Measurements from ENCODE around the gene MYH10.

The MYH10 gene

DNA sequence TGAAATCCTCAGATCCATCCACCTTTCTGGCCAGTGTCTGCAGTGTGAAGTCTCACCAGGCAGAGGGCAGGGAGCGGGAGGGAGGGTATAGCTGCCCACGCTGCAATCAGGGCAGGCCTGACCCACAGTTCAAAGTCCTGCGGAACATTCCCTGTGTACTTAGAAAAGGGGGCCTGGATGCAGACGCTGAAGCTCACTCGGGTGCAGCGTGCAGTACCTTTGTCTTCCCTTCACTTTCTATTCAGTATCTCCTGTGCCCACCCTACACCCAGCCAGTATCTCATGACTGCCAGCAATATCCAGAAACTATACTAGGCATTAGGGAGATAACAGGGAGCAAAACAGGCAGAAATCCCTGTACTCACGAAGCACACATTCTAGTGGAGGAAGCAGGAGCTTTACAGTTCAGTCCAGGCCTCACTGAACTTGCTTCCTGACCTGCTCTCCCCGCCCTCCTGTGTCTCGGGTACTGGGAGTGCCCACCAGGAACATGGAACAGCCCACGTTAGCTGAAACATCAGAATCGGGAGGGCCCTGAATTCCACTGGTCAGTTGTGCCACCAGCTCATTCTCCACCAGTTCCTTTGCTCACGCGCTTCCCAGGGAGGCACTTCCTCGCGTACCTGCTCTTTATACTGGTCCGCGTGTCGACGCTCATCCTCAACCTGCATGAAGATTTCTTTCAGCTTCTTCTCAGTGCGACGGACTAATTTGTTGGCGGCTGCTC lies 152.6 kb downstream of the MYH10 start:
- Histone ChIP-seq H3K79me2 (ENCODE audit: insufficient read depth, low read length) (no peaks in the 10 kb centered on the region), H3K36me3 (ENCODE audit: insufficient read depth, low read length) (peaks cover 100% of the 10 kb centered on the region), H3K9ac (ENCODE audit: low read depth, low read length) (no peak overlapping the region), H3K27me3 (ENCODE audit: insufficient read depth, low read length, poor library complexity) (no peaks in the 10 kb centered on the region), H3K4me3 (ENCODE audit: low read depth in 1 of 2, low read length in 2 of 2) (no peak overlapping the region), H3K4me2 (ENCODE audit: insufficient read depth, low read length) (no peak overlapping the region), H4K20me1 (ENCODE audit: insufficient read depth, low read length) (peaks cover 13% of the 10 kb centered on the region; the same call in 1 of the 2 replicates), H3K9me3 (ENCODE audit: insufficient read depth, low read length, severe bottlenecking) (no peaks in the 10 kb centered on the region), H2AFZ (ENCODE audit: low read depth, low read length) (no peak overlapping the region), H3K27ac (ENCODE audit: low read length) (no peak overlapping the region), H3K4me1 (ENCODE audit: insufficient read depth, low read length) (no peaks in the 10 kb centered on the region)
- DNase-seq (no peak), ATAC-seq (ENCODE audit: insufficient read depth, low read depth) (no peak)
- no peak for TF ChIP-seq EZH2 (IDR thresholded peaks at IDR 0.05; ENCODE audit: borderline replicate concordance, low read depth, low read length, severe bottlenecking)
- TF ChIP-seq, protein P1, sequence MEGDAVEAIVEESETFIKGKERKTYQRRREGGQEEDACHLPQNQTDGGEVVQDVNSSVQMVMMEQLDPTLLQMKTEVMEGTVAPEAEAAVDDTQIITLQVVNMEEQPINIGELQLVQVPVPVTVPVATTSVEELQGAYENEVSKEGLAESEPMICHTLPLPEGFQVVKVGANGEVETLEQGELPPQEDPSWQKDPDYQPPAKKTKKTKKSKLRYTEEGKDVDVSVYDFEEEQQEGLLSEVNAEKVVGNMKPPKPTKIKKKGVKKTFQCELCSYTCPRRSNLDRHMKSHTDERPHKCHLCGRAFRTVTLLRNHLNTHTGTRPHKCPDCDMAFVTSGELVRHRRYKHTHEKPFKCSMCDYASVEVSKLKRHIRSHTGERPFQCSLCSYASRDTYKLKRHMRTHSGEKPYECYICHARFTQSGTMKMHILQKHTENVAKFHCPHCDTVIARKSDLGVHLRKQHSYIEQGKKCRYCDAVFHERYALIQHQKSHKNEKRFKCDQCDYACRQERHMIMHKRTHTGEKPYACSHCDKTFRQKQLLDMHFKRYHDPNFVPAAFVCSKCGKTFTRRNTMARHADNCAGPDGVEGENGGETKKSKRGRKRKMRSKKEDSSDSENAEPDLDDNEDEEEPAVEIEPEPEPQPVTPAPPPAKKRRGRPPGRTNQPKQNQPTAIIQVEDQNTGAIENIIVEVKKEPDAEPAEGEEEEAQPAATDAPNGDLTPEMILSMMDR (IDR thresholded peaks at IDR 0.05; ENCODE audit: borderline replicate concordance, extremely low read depth, low read length, poor library complexity, severe bottlenecking): no peak

DNA sequence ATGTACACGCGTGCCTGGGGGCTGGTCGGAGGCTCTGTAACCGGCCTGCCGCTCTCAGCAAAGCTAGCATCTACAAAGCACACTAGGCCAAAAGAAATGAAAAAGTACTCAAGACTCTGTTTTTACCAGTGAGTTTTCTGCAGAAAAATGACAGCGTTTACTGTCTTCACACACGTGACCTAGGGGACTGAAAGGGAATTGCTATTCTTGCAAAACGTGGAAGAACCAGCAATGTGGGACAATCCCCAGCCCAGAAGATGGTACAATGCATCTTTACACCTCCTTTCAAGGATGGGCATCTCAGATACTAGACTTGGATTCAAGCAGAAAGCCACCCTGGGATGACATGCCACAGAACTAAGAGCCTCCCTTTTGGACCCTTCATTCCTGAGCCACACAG lies 153.4 kb downstream of the MYH10 start:
- H3K27me3 ChIP-seq (ENCODE audit: insufficient read depth, low read length, poor library complexity): no peaks in the 10 kb centered on the region
- H3K9ac ChIP-seq (ENCODE audit: low read depth, low read length): no peak overlapping the region
- no peak for TF ChIP-seq EZH2 (IDR thresholded peaks at IDR 0.05; ENCODE audit: borderline replicate concordance, low read depth, low read length, severe bottlenecking)
- TF ChIP-seq, protein P1 (IDR thresholded peaks at IDR 0.05; ENCODE audit: borderline replicate concordance, extremely low read depth, low read length, poor library complexity, severe bottlenecking): no peak
- peaks cover 98% of the 10 kb centered on the region for H3K36me3 ChIP-seq (ENCODE audit: insufficient read depth, low read length)
- no peak overlapping the region for H3K4me2 ChIP-seq (ENCODE audit: insufficient read depth, low read length)
- no peak overlapping the region for H3K27ac ChIP-seq (ENCODE audit: low read length)
- H4K20me1 ChIP-seq (ENCODE audit: insufficient read depth, low read length): peaks cover 10% of the 10 kb centered on the region; the same call in 1 of the 2 replicates
- no peak overlapping the region for H3K4me3 ChIP-seq (ENCODE audit: low read depth in 1 of 2, low read length in 2 of 2)
- no peak for ATAC-seq (ENCODE audit: insufficient read depth, low read depth)
- H3K4me1 ChIP-seq (ENCODE audit: insufficient read depth, low read length): no peaks in the 10 kb centered on the region
- no peak for DNase-seq
- no peaks in the 10 kb centered on the region for H3K9me3 ChIP-seq (ENCODE audit: insufficient read depth, low read length, severe bottlenecking)
- H3K79me2 ChIP-seq (ENCODE audit: insufficient read depth, low read length): no peaks in the 10 kb centered on the region
- H2AFZ ChIP-seq (ENCODE audit: low read depth, low read length): no peak overlapping the region

DNA sequence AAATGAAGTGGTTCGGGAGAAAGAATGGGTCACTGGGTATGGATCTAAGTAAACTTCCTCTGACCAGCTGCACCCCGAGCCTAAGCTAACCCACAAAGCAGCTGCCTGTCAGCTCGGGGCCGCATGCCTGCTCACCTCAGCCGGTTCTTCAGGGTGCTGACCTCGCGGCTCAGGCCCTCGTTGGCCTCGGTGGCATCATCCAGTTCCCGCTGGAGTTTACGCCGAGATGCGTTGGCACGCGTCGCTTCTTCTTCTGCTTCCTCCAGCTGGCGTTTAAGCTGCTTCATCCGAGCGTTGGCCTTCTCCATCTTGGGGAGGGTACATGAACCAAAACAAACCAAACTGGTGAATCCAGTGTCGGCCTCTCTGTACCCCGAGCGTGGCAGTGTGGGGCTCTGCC lies 153.8 kb downstream of the MYH10 start:
- peaks cover 98% of the 10 kb centered on the region for H3K36me3 ChIP-seq (ENCODE audit: insufficient read depth, low read length)
- no peaks in the 10 kb centered on the region for H3K4me1 ChIP-seq (ENCODE audit: insufficient read depth, low read length)
- H2AFZ ChIP-seq (ENCODE audit: low read depth, low read length): no peak overlapping the region
- TF ChIP-seq, protein P1 (IDR thresholded peaks at IDR 0.05; ENCODE audit: borderline replicate concordance, extremely low read depth, low read length, poor library complexity, severe bottlenecking): no peak
- no peak for TF ChIP-seq EZH2 (IDR thresholded peaks at IDR 0.05; ENCODE audit: borderline replicate concordance, low read depth, low read length, severe bottlenecking)
- H3K4me3 ChIP-seq (ENCODE audit: low read depth in 1 of 2, low read length in 2 of 2): no peak overlapping the region
- no peaks in the 10 kb centered on the region for H3K27me3 ChIP-seq (ENCODE audit: insufficient read depth, low read length, poor library complexity)
- no peak overlapping the region for H3K4me2 ChIP-seq (ENCODE audit: insufficient read depth, low read length)
- peaks cover 10% of the 10 kb centered on the region; the same call in 1 of the 2 replicates for H4K20me1 ChIP-seq (ENCODE audit: insufficient read depth, low read length)
- H3K27ac ChIP-seq (ENCODE audit: low read length): no peak overlapping the region
- no peak overlapping the region for H3K9ac ChIP-seq (ENCODE audit: low read depth, low read length)
- H3K9me3 ChIP-seq (ENCODE audit: insufficient read depth, low read length, severe bottlenecking): no peaks in the 10 kb centered on the region
- no peaks in the 10 kb centered on the region for H3K79me2 ChIP-seq (ENCODE audit: insufficient read depth, low read length)
- ATAC-seq (ENCODE audit: insufficient read depth, low read depth) (no peak), DNase-seq (no peak)

All from DND-41 (cell line).